ENCODE results near the gene RNASE4. TPM values are rescaled to one million over a fixed set of nuclear protein-coding genes. Genes with fewer than 3 reads are reported as not detected.

RNASE4 gene
- total RNA-seq, 1 experiment from 2014 or later, result not detected

GRCh38 chr14:20733684-20734429 lies 49.5 kb downstream of the RNASE4 start:
- peak overlapping the region; percentile 95 for H4K8ac ChIP-seq (replicated peaks; ENCODE audit: insufficient read length, low read depth, low read length)
- H3K79me1 ChIP-seq (ENCODE audit: insufficient read depth, low read depth, low read length, poor library complexity, severe bottlenecking), result no peaks in the 10 kb centered on the region
- no peak overlapping the region for H3K18ac ChIP-seq (ENCODE audit: insufficient read length, low read depth, low read length)
- no peak for DNase-seq
- no peak overlapping the region for H2BK120ac ChIP-seq (ENCODE audit: low read depth, low read length, poor library complexity, severe bottlenecking)
- H3K27ac ChIP-seq (ENCODE audit: insufficient read length, low read depth, low read length), result no peak overlapping the region
- Mint-ChIP-seq H3K4me3 (no peak overlapping the region), H3K36me3 (ENCODE audit: insufficient read depth in 1 of 3, low read depth in 3 of 3) (no peaks in the 10 kb centered on the region), H3K4me1 (peaks cover 6 to 10% of the 10 kb centered on the region in 2 experiments; a peak in 3 of 4 replicates), H3K27me3 (ENCODE audit: low read depth) (peaks cover 9% of the 10 kb centered on the region), H3K9me3 (no peaks in the 10 kb centered on the region), H3K27ac (no peak overlapping the region)
- no peak overlapping the region for H3K14ac ChIP-seq (ENCODE audit: insufficient read depth, low read length)
- no CpG with 5 or more reads among the region's 6 CpGs for WGBS (ENCODE audit: extremely low coverage, insufficient read length, low lambda C conversion rate)
- H2BK5ac ChIP-seq (ENCODE audit: insufficient read length, low read length), result no peak overlapping the region
- no peak overlapping the region for H3K4ac ChIP-seq (ENCODE audit: low read depth, low read length)
- no peak overlapping the region for H4K91ac ChIP-seq (ENCODE audit: insufficient read length, low read depth, low read length)
- H3K9me3 ChIP-seq (ENCODE audit: control insufficient read depth, low read depth, low read length), result no peaks in the 10 kb centered on the region
- no peak overlapping the region for H2AK5ac ChIP-seq (ENCODE audit: insufficient read length, low read length)
- no peaks in the 10 kb centered on the region for H3K23me2 ChIP-seq (ENCODE audit: insufficient read length, low read depth, low read length, poor library complexity, severe bottlenecking)
- no peak overlapping the region for H3K4me2 ChIP-seq (ENCODE audit: insufficient read depth, insufficient read length, low read length)
- H4K20me1 ChIP-seq (ENCODE audit: control insufficient read depth, insufficient read depth, insufficient read length), result no peaks in the 10 kb centered on the region
- no peak overlapping the region for H2BK20ac ChIP-seq (ENCODE audit: low read depth, low read length, poor library complexity, severe bottlenecking)
- H2BK12ac ChIP-seq (ENCODE audit: insufficient read length, low read depth, low read length), result no peak overlapping the region
- H3K27me3 ChIP-seq (ENCODE audit: insufficient read depth, low read length), result no peaks in the 10 kb centered on the region
- no peak overlapping the region for H3T11ph ChIP-seq (ENCODE audit: low read length)
- no peak overlapping the region for H2AFZ ChIP-seq (ENCODE audit: low read length)
- no peak overlapping the region for H2BK15ac ChIP-seq (ENCODE audit: low read depth, low read length)
- no peak overlapping the region for H3K23ac ChIP-seq (ENCODE audit: insufficient read length, low read depth, low read length)
- H3K4me1 ChIP-seq (ENCODE audit: insufficient read depth, low read length), result no peaks in the 10 kb centered on the region
- H4K5ac ChIP-seq (ENCODE audit: insufficient read length, low read depth, low read length), result peak overlapping the region; percentile 39
- no peak overlapping the region for H3K56ac ChIP-seq (ENCODE audit: insufficient read length, low read depth, low read length)
- no peak for TF ChIP-seq CTCF (conservative IDR thresholded peaks at IDR 0.05)
- H3K79me2 ChIP-seq (ENCODE audit: insufficient read depth, low read length), result no peaks in the 10 kb centered on the region
- no peak overlapping the region for H3K9ac ChIP-seq (ENCODE audit: extremely low read depth, insufficient read length, low read length)
